GM20000 (cell line): ENCODE measurements around the gene SMYD3.

Experiments used
- DNase-seq: peaks from one replicate; pipeline ENCODE4 v3.0.0; 2012; ENCODE audit warnings: low spot score
- TF ChIP-seq, protein P1 (sequence below): IDR thresholded peaks from 2 replicates; pipeline ENCODE4 v1.5.1; 2012; ENCODE audit warnings: mild to moderate bottlenecking, control low read depth; ENCODE audit errors: extremely low read depth, missing control alignments

Gene SMYD3

GRCh38 chr1:245939756-245940345 is 567.2 kb downstream of the SMYD3 start:
- DNase-seq, result no peak
- TF ChIP-seq, protein P1, sequence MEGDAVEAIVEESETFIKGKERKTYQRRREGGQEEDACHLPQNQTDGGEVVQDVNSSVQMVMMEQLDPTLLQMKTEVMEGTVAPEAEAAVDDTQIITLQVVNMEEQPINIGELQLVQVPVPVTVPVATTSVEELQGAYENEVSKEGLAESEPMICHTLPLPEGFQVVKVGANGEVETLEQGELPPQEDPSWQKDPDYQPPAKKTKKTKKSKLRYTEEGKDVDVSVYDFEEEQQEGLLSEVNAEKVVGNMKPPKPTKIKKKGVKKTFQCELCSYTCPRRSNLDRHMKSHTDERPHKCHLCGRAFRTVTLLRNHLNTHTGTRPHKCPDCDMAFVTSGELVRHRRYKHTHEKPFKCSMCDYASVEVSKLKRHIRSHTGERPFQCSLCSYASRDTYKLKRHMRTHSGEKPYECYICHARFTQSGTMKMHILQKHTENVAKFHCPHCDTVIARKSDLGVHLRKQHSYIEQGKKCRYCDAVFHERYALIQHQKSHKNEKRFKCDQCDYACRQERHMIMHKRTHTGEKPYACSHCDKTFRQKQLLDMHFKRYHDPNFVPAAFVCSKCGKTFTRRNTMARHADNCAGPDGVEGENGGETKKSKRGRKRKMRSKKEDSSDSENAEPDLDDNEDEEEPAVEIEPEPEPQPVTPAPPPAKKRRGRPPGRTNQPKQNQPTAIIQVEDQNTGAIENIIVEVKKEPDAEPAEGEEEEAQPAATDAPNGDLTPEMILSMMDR, result no peak

- TF ChIP-seq, protein P1, result no peak
- DNase-seq, result no peak
Observed at GRCh38 chr1:245938046-245938435, 569.0 kb downstream of the SMYD3 start.

- DNase-seq, result no peak
Observed at GRCh38 chr1:245937316-245938045, 569.6 kb downstream of the SMYD3 start.

GRCh38 chr1:245934409-245934808 is 572.7 kb downstream of the SMYD3 start:
- no peak for DNase-seq
- TF ChIP-seq, protein P1, result no peak

More at GRCh38 chr1:245937316-245938045, 569.6 kb downstream of the SMYD3 start:
- TF ChIP-seq, protein P1, result no peak

- no peak for DNase-seq
- TF ChIP-seq, protein P1, result no peak
Observed at GRCh38 chr1:245933431-245934045, 573.5 kb downstream of the SMYD3 start.

GRCh38 chr1:245932302-245932972 is 574.6 kb downstream of the SMYD3 start:
- TF ChIP-seq, protein P1, result no peak
- DNase-seq, result no peak

DNA sequence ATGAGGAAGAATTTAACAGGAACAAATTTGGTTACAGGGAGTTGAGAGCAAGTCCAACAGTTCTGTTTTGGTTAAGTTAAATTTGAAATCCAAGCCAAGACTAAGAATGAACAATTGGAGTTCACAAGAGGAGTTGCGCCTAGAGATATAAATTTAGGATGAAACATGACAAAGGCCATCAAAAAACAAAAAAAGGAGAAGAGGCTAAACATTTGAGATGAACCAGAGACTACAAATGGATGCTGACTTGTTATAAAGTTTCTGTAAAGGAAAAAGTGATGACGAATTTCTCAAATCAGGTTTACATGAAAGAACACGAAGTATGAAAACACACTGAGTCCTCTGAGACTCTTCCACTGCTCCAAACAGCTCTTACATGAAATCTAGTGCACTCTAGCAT is 575.6 kb downstream of the SMYD3 start:
- no peak for DNase-seq
- TF ChIP-seq, protein P1, result no peak
